RWPE1 (cell line): ENCODE results near the gene TIAM2.

ENCODE experiments used
- CTCF ChIA-PET: fragments of 350-600 bp; sonication (Branson Sonifier 250); formaldehyde crosslinking; extraction: SDS; loops from one replicate; lab custom pipeline; 2021; lab: Yijun Ruan, JAX
- POLR2A ChIA-PET: fragments of 400-600 bp; formaldehyde crosslinking; extraction: SDS; loops from one replicate; lab custom pipeline; 2020; ENCODE audit warnings: antibody characterized with exemption; ENCODE audit not compliant: low non-redundant PET; lab: Yijun Ruan, JAX
- DNase-seq: peaks from one replicate; pipeline ENCODE4 v3.0.0; 2012; ENCODE audit warnings: low spot score
- H3K27ac ChIP-seq: fragments of 450-650 bp; 2 replicates; pipeline ENCODE4 v1.5.1; 2017
- CTCF ChIP-seq: fragments of 450-650 bp; conservative IDR thresholded peaks from 2 replicates; pipeline ENCODE4 v1.5.1; 2017; ENCODE audit warnings: low read depth, mild to moderate bottlenecking

TIAM2 gene

GRCh38 chr6:155165029-155165710, 170.1 kb downstream of the TIAM2 start:
- TF ChIP-seq CTCF = no peak
- no peak overlapping the region for H3K27ac ChIP-seq
- POLR2A ChIA-PET = no interaction called here
- no peak for DNase-seq
- CTCF ChIA-PET = interaction anchor here (0.6 kb wide), 1 partner anchor 455 kb away, joined by 3 read pairs; no protein-coding TSS in a partner anchor

GRCh38 chr6:155170519-155170918, 175.4 kb downstream of the TIAM2 start:
- ChIA-PET POLR2A (no interaction called here), CTCF (interaction anchor here (0.5 kb wide), 2 partner anchors 78 to 1369 kb away, joined by 3 read pairs; no protein-coding TSS in a partner anchor)
- no peak for DNase-seq
- no peak for TF ChIP-seq CTCF
- peak overlapping the region; percentile 61 for H3K27ac ChIP-seq

GRCh38 chr6:155171109-155171746, 176.1 kb downstream of the TIAM2 start:
- CTCF ChIA-PET = interaction anchor here (0.5 to 0.8 kb wide), 4 partner anchors 77 to 359 kb away, joined by 3 to 4 read pairs (median 4); no protein-coding TSS in a partner anchor
- no peak for TF ChIP-seq CTCF
- peak; percentile 79 for DNase-seq
- H3K27ac ChIP-seq = peak overlapping the region; percentile 52; the same call in 1 of the 2 replicates
- POLR2A ChIA-PET = no interaction called here

GRCh38 chr6:155171747-155172449, 176.8 kb downstream of the TIAM2 start:
- POLR2A ChIA-PET = no interaction called here
- DNase-seq = no peak
- CTCF ChIA-PET = interaction anchor here (0.7 to 0.8 kb wide), 3 partner anchors 244 to 359 kb away, joined by 3 to 4 read pairs (median 4); no protein-coding TSS in a partner anchor
- no peak for TF ChIP-seq CTCF
- H3K27ac ChIP-seq = peak overlapping the region; percentile 57

GRCh38 chr6:155173488-155173887, 178.4 kb downstream of the TIAM2 start:
- DNase-seq = no peak
- ChIA-PET POLR2A (no interaction called here), CTCF (interaction anchor here (0.7 to 1.3 kb wide), 3 partner anchors 15 to 246 kb away, joined by 3 to 10 read pairs (median 3); no protein-coding TSS in a partner anchor)
- H3K27ac ChIP-seq = no peak overlapping the region
- no peak for TF ChIP-seq CTCF
